ENCODE measurements around the gene BCL3.
A peak's percentile ranks its signal among the peaks of the same experiment; 100 is the strongest.

Gene BCL3

DNA sequence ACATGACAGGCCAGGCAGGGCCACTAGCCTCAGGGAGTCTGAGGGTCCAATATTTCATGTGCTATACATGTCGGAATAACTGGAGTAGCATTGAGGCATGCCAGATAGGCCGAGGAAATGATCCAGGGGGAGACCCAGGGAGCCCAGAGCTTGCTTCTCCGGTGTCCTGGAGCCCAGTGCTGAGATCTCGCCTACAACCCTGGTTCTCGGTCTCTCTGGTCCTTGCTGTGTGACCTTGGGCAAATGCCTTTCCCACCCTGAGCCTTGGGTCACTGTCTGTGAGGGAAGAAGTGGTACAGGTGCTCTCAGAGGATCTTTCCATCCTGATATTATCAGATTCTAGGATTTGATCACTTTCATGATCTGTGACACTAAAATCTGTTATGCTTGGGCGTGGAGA is 40.5 kb downstream of the BCL3 start:
- DNase-seq (ENCODE audit: low spot score): no peak

DNA sequence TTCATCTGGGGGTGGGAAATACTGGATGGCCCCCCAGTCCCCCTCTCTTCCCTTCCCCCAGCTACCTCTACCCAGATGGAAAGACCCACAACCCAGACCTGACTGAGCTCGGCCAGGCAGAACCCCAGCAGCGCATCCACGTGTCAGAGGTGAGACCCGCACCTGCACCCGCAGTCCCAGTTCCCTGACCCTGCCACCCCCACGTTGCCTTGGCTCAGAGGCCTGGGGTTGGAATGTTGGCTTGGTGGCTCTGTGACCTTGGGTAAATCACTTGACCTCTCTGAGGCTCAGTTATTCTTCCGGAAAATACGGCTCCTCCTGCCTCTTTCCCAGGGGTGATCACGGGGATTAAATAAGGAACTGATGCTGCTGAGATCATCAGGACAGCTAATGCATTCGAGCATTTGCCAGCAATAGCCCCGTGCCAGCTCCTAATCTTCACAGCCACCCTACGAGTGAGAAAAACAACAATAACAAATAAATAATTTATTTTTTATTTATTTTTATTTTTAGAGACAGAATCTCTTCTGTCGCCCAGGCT is 41.5 kb downstream of the BCL3 start:
- DNase-seq (ENCODE audit: low spot score): no peak

GRCh38 chr19:44792281-44792680 is 43.8 kb downstream of the BCL3 start:
- no peak for DNase-seq (ENCODE audit: low spot score)

GRCh38 chr19:44794610-44795009 is 46.1 kb downstream of the BCL3 start:
- DNase-seq (ENCODE audit: low spot score): no peak

DNA sequence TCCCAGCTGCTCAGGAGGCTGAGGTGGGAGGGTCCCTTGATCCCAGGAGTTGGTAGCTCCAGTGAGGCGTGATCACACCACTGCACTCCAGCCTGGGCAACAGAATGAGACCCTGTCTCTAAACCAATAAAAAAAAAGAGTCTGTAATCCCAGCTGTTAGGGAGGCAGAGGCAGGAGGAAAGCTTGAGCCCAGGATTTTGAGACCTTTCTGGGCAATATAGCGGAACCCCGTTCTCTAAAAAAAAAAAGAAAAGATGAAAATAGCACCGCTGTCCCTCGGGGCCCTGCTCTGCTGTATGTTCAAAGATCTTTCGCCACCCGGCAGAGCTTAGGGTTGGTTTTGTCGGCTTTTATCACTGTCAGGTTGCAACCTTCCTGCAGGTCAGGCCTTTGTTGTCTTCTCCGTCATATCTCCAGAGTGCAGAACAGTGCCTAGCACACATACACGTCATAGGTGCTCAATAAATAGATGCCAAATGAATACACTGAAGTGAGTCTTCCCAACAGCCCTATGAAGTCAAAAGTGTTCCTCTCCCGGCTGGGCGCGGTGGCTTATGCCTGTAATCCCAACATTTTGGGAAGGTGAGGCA is 47.0 kb downstream of the BCL3 start:
- DNase-seq (ENCODE audit: low spot score): no peak

- peak; percentile 38 for DNase-seq (ENCODE audit: low spot score)
These were observed 48.2 kb downstream of the BCL3 start for GRCh38 chr19:44796701-44797115.

- DNase-seq (ENCODE audit: low spot score): no peak
These were observed 51.3 kb downstream of the BCL3 start for GRCh38 chr19:44799627-44800346.

- DNase-seq (ENCODE audit: low spot score): peak; percentile 73
These were observed 52.0 kb downstream of the BCL3 start for GRCh38 chr19:44800461-44800860.

- DNase-seq (ENCODE audit: low spot score): no peak
These were observed 55.2 kb downstream of the BCL3 start for GRCh38 chr19:44803442-44804428.

- DNase-seq (ENCODE audit: low spot score): no peak
These were observed 57.8 kb downstream of the BCL3 start for GRCh38 chr19:44806291-44806690.

DNA sequence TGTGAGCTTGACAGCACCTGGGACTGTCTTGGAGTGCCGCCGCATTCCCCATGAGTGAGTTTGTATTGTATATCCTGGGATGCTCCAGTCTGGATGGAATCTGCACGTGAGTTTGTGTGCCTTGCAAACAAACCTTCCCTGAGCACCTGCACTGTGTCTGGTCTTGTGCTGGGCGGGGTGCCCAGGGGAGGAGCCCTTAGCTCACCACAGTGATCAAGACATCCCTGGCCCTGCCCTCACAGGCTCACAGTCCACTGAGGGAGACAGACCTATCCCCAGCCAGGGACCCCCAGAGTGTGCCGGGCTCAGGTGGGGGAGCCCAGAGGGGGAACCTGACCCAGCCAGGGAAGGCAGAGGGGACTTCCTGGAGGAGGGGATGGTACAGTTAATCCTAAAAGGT is 58.7 kb downstream of the BCL3 start:
- no peak for DNase-seq (ENCODE audit: low spot score)

- no peak for DNase-seq (ENCODE audit: low spot score)
These were observed 59.3 kb downstream of the BCL3 start for GRCh38 chr19:44807652-44808462.

GRCh38 chr19:44808463-44809371 is 60.2 kb downstream of the BCL3 start, which contains the start of gene BCAM:
Gene BCAM (plus strand): TSS chr19:44809103. CDS start chr19:44809125, 22 bp downstream.
- DNase-seq (ENCODE audit: low spot score): no peak

Data from CD4-positive, alpha-beta T cell treated with Interleukin-6 at 100 ng/mL for 8 hours (primary cell).